Lower leg skin (tissue), 3 donors: ENCODE measurements around the gene ARMH1.

Experiments used
- POLR2A ChIP-seq, 2 donors: fragments of 450-650 bp; IDR thresholded peaks; one replicate each; pipeline ENCODE4 v1.6.1; 2016 to 2017; ENCODE audit warnings: antibody characterized with exemption in 2 of 2, mild to moderate bottlenecking in 1 of 2, moderate library complexity in 1 of 2
- TF ChIP-seq, protein P1 (sequence below), 3 donors: fragments of 450-650 bp; IDR thresholded peaks; one replicate each; pipeline ENCODE4 v1.5.1; 2016; ENCODE audit warnings: antibody characterized with exemption in 3 of 3, mild to moderate bottlenecking in 3 of 3, moderate library complexity in 2 of 3

DNA sequence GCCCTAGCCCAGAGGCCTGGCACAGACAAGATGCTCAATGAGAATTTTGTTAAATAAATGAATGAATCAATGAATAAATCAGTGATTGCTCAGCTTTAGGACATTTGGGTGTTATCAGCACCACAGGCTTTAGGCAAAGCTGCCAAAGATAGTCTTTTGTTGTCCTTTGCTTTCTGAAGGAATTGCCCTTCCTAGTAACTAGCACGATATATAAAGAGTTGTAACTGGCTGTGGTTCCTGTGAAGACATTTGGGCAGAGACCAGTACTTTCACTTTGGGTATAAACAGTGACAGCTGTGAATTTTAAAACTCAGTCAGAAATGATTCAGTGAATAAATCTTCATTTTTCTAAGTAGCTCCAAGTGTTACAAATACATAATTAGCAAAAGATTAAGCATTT lies 43.1 kb downstream of the ARMH1 start:
- TF ChIP-seq, protein P1, sequence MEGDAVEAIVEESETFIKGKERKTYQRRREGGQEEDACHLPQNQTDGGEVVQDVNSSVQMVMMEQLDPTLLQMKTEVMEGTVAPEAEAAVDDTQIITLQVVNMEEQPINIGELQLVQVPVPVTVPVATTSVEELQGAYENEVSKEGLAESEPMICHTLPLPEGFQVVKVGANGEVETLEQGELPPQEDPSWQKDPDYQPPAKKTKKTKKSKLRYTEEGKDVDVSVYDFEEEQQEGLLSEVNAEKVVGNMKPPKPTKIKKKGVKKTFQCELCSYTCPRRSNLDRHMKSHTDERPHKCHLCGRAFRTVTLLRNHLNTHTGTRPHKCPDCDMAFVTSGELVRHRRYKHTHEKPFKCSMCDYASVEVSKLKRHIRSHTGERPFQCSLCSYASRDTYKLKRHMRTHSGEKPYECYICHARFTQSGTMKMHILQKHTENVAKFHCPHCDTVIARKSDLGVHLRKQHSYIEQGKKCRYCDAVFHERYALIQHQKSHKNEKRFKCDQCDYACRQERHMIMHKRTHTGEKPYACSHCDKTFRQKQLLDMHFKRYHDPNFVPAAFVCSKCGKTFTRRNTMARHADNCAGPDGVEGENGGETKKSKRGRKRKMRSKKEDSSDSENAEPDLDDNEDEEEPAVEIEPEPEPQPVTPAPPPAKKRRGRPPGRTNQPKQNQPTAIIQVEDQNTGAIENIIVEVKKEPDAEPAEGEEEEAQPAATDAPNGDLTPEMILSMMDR (IDR thresholded peaks at IDR 0.05), result no peak
- no peak for TF ChIP-seq POLR2A (IDR thresholded peaks at IDR 0.05)
